GM10847 (cell line): ENCODE results near the gene EFHD2.

Experiments
- POLR2A ChIP-seq: IDR thresholded peaks from 2 replicates; pipeline ENCODE4 v1.6.1; 2011; ENCODE audit not compliant: insufficient read length; ENCODE audit errors: extremely low read depth

Gene EFHD2

GRCh38 chr1:15451014-15451722 lies 41.5 kb downstream of the EFHD2 start:
- no peak for TF ChIP-seq POLR2A

- TF ChIP-seq POLR2A = no peak
Observed at GRCh38 chr1:15452216-15452615, 42.5 kb downstream of the EFHD2 start.

GRCh38 chr1:15452866-15453571 lies 43.3 kb downstream of the EFHD2 start:
- TF ChIP-seq POLR2A = no peak

DNA sequence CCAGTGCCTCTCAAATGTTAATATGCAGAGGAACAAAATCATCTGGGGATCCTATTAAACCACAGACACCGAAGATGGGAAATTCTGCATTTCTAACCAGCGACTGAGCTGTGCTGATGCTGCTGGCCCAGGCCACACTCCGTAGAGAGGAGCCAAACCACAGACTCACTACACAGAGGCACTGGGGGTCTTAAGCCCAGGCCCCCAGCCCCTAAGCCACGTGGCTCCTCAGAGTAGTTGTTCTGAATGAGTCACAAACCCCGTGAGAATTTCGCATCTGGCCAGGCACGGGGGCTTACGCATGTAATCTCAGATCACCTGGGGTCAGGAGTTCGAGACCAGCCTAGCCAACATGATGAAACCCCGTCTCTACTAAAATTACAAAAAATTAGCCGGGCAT lies 44.0 kb downstream of the EFHD2 start:
- no peak for TF ChIP-seq POLR2A

DNA sequence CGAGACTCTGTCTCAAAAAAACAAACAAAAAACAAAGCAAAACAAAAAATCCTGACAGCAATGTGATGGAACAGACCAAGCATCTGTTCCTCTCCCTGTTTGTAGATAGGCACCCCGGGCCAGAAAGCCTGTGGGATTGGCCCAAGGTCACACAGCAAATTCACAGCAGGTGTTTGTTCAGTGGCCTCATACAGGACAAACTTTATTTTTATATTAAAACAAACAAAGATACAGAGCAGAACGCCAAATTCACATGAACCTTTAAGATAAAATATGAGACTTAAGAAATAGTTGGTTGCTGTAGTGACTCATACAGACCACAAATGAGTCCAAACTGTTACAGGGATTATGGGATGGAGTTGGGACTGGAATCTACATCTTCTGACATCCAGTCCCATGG lies 44.6 kb downstream of the EFHD2 start:
- TF ChIP-seq POLR2A = no peak

- TF ChIP-seq POLR2A = no peak
Observed at GRCh38 chr1:15455522-15455921, 45.8 kb downstream of the EFHD2 start.

DNA sequence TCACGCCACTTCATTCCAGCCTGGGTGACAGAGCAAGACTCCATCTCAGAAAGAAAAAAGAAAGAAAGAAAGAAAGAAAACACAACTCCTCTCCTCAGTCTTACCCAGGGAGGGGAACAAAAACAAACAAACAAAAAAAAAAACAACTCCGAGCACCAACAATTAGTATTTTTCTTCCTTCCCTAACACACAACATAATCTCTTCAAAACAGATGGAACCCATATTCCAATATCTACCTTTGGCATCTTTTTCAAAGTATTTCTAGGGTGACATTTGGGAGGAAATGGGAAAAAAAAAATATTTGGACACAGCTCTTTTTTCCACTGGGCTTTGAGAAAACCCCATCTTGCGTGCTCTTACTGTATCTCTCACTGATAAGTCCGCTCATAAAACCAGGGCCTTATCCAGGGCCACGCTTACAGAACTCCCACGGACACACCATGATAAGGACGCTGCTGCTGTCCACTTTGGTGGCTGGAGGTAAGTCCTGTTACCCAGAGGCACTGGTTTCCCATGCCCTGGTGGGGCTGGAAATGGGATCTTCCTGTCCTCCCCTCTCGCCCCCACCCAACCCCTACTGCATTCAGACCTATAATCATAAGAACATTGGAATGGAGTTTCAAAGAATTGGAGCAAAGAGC lies 46.7 kb downstream of the EFHD2 start, which contains the start of gene CELA2A:
TSS of gene CELA2A (plus strand) at position 420 of the 642 bp plus-strand sequence. CDS start at position 442, 22 bp downstream.
- no peak for TF ChIP-seq POLR2A

GRCh38 chr1:15457585-15457984 lies 47.9 kb downstream of the EFHD2 start:
- no peak for TF ChIP-seq POLR2A

DNA sequence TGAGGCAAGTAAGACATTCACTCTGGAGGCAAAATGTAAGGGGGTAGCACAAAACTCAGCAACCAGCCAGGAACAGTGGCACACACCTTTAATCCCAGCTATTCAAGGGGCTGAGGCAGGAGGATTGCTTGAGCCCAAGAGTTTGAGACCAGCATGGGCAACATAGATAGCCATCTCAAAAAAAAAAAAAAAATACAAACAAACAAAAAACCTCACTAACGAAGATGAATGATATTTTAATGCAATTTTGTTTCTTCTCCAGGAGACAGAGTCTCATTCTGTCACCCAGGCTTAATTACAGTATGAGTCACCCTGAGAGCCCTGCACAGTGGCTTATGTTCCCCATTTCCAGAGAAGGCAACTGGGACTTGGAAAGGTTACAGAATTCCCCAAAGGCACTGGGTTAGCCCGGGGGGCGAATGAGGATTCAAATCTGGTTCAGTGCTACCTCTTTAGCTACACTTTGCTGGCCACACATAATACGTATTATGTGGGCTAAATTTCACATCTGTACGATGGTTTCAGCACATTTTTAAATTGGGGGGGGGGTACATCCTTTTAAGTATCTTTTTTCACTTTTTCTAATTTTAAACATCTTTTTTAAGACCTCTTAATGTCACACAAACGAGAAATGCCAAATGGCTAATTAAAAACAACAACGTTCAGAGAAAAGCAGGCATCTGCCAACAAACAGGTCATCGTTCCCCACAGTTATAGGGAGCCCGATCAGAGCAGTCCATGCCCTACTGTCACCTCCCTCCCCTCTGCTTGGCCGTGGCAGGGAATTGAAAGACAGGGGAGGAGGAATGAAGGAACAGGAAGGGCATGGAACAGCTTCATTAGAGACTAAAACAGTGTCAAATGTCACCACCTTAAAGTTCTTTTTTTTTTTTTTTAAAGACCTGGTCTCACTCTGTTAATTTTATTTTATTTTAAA lies 50.4 kb downstream of the EFHD2 start:
- no peak for TF ChIP-seq POLR2A

- no peak for TF ChIP-seq POLR2A
Observed at GRCh38 chr1:15460708-15461095, 51.0 kb downstream of the EFHD2 start.

GRCh38 chr1:15465674-15466073 lies 56.0 kb downstream of the EFHD2 start:
- TF ChIP-seq POLR2A = no peak

GRCh38 chr1:15468145-15468544 lies 58.5 kb downstream of the EFHD2 start:
- no peak for TF ChIP-seq POLR2A

DNA sequence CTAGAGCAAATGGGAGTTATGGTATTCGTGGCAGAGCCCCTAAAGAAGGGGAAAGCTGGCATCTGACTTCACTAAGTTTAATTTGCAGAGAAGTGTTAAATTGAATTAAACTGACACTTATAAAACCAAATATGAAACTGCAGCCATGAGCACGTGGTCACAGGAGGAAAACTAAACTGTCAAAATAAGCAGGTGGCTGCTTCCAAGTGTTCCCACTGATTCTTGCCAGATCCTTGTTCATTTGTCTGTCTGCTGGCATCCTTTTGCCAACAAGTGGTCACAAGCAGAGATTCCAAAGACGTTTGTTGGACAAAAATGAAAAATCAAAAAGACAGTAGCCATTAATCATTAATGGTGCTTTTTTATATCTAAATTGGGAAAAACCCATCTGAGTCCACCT lies 59.7 kb downstream of the EFHD2 start:
- TF ChIP-seq POLR2A = no peak

GRCh38 chr1:15472587-15472986 lies 62.9 kb downstream of the EFHD2 start:
- no peak for TF ChIP-seq POLR2A

- TF ChIP-seq POLR2A = no peak
Observed at GRCh38 chr1:15475752-15476314, 66.1 kb downstream of the EFHD2 start, which contains the start of gene CELA2B. Gene CELA2B (plus strand): TSS chr1:15476104. CDS start chr1:15476126, 22 bp downstream.
